GM12892 (cell line): ENCODE results near the gene ARMH1.

ENCODE experiments used
- POLR2AphosphoS5 ChIP-seq: IDR thresholded peaks from 2 replicates; pipeline ENCODE4 v1.6.1; 2011; ENCODE audit warnings: low read depth, low read length, control low read depth
- TAF1 ChIP-seq: IDR thresholded peaks from 2 replicates; pipeline ENCODE4 v1.6.1; 2011; ENCODE audit warnings: low read depth, mild to moderate bottlenecking, control low read depth, low read length, borderline replicate concordance

DNA sequence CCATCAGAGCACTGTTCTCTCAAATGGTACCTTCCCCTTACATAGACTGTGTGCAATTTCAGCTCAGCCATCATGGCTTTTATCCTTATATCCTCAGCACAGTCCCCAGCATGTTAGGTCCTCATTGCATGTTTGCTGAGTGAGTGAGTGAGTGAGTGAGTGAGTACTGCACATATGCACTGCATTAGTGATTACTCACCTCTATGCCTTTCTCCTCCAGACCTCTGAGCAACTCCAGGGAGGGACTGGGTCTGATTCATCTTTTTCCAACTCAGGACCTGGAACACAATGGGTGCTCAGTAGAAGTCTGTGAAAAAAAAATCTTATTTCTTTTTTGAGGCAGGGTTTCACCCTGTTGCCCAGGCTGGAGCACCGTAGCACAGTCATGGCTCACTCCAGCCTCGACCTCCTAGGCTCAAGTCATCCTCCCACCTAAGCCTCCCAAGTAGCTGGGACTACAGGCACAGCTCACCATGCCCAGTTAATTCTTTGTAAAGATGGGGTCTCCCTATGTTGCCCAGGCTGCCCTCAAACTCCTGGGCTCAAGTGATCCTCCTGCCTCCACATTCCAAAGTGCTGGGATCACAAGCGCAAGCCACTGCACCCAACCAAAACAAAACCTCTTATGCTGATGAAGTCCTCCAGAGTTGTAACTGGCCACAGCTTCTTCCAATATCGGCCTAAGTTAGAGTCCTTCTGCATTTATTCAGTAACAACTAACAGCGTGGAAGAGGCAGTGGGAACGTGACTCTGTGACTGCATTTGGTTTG lies 32.8 kb downstream of the ARMH1 start:
- TF ChIP-seq POLR2AphosphoS5 (no peak), TAF1 (no peak)
